ENCODE data around the gene KIAA1671.

- TF ChIP-seq EP300 (IDR thresholded peaks at IDR 0.05; ENCODE audit: low read depth) (no peak), POLR2A (IDR thresholded peaks at IDR 0.05) (no peak), CTCF (IDR thresholded peaks at IDR 0.05) (no peak), POLR2AphosphoS5 (IDR thresholded peaks at IDR 0.05) (no peak)
Measured at GRCh38 chr22:24935771-24936483, 16.6 kb upstream of the KIAA1671 start.

Data from transverse colon (tissue), 4 donors.